HG03280 (cell line): ENCODE data around the gene TTLL9.

Source experiments
- ATAC-seq: cut with Tn5 transposase; IDR thresholded peaks from one replicate; pipeline ENCODE4 v1.9.1; 2021; ENCODE audit warnings: mild to moderate bottlenecking, moderate library complexity; ENCODE audit not compliant: unreplicated experiment

The TTLL9 gene

DNA sequence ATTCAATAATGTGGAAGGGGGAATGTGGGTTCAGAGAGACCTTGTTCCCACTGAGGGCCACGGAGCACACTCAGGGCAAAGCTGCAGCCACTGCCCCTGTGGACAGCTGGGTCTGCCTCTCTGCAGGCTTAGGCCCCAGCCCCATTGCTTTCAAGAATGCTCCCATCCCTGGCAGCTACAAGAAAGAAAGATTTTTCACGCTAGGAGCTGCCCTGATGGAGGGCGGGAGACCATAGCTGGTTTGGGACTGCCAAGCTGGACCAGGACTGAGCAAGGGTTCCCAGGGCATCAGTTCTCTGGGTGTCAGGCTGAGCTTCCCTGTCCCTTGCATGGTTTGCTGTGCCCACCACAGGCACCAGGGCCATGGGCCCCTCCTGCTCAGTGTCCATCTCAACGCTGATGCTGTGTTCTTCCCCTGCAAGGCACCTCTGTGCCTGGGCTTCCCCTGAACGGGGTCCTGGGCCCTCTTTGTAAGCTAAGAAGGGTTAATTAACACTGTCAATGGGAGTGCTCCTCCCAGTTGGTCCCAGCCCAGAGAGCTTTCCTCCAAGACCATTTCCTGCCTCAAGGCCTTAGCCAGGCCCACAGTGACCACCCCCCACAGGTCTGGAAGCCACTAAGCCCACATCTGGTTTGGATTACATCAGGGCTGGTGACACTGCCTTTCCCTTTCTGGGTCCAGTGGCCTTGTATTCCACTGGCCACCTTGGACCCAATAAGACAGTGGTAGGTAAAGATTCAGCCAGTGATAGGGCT lies 33.4 kb upstream of the TTLL9 start:
- no peak for ATAC-seq

DNA sequence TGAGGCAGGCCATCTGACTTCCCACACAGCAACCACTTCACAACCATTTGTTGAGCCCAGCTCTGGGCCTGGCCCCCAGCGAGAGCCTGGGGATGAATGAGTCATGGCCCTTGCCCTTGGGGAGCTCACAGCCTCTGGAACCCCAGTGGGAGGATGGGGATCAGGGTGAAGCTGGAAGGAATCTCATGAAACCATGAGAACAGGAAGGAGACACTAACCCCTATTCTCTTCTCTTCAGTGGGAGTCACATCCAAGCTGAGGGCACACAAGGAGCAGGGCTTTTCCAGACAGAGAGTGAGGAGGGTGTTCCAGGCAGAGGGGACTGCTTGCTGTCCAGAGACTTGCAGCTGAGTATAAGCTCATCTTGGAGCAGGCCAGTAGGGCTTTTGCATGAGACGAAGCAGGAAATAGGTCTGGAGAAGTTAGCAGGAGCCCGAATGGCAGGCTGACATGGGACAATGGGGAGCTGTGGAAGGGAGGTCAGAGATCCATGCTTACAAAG lies 32.5 kb upstream of the TTLL9 start:
- ATAC-seq = no peak

DNA sequence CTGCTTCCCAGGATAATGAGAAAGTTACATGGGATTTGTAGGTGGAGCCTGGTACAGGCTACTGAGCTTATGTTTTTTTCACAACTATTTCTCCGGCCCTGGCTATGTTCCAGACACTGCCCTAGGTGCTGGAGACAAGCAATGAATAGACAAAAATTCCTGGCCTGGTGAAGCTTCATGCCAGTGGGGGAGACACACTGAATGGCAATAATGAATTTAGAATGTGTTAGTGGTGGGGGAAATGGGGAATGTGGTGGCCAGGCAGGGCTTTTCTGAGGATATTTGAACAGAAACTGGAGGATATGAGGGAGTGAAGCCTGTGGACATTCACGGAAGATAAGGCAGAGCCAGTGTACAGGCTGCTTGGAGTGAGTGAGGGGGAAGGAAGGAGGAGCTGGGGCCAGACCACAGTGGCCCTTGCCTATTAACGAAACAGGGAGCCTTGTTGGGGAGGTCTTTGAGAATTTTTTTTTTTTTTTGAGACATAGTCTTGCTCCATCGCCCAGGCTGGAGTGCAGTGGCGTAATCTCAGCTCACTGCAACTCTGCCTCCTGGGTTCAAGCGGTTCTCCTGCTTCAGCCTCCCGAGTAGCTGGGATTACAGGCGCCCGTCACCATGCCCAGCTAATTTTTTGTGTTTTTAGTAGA lies 31.7 kb upstream of the TTLL9 start:
- ATAC-seq = no peak

DNA sequence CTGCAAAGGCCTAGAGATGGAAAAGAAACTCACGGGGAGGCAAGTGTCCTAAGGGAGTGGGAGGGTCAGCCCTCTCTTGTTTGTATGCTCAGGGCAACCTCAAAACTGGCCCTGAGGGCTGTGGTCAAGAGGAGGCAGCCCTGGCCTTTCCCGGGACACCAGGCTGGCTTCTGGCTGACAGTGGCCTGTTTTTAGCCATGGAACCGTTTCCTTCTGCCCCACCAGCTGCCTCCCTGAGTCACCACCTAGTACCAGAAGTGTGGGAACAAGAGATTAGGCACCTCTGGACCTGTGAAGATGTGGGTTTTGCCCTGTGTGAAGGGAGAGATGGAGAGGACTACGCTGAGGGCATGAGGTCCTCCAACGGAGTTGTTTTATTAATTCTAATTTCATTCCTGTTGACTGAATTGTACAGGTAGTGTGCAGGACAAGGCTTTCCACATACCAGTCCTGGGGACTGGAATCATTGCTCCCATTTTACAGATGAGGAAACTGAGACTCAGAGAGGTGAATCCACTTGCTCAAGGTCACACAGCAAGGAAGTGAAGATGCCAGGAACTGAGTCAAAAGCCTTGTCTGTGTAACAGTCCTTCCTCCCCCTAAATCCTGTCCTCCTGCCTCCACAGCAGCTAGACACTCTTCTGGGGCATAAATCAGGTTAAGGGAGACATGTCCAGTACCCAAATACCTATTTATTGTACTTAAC lies 30.5 kb upstream of the TTLL9 start:
- ATAC-seq = no peak

GRCh38 chr20:31840906-31841816 lies 29.3 kb upstream of the TTLL9 start:
- ATAC-seq = no peak

DNA sequence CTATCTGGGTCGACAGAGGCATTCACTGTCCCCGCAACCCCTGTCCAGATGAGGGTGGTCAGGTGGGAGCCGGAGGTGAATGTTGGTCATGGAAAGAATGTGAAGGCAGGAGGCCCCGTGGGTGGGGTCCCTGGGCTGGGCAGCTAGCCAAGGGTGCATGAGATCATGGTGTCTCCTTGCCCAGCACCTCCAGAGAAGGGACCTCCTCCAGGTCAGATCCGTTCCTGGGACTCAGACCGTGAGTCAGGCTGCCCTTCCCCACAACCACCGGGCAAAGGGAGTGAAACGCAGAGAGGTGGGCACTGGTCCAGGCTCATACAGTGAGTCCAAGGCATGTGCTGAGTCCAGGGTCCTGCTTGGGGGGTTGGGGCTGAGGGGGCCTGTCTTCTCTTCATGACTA lies 28.5 kb upstream of the TTLL9 start:
- no peak for ATAC-seq

DNA sequence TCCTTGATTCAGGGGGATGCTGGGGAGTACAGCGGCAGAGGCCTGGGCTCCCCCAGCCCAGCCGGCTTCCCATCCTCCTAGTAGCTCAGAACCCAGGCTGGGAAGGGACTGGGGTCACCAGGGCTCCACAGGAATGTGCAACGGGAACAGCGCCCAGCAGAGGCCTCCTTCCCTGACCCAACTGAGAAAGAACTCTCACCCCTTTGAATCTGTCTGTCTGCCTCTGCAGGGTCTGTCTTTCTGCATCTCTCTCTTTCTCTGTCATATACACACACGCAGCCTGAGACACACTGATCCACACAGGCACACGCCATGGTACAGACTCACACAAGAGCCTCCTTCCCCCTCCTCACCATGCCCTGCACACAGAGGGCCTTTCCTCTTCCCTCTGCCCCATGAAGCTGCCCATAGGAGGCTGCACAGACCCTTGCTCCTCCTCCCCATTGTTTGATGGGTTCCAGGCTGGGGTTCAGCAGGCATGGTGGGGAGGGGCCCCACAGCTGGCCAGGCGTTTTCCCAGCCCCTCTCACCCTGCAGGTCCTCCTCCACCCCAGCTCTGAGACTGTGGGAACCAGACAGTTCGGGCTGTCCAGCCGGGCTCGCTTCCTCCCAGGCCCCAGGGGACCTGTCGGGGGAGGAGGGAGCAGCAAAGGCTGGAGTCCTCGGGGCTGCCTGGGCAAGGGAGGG lies 27.8 kb upstream of the TTLL9 start:
- no peak for ATAC-seq

DNA sequence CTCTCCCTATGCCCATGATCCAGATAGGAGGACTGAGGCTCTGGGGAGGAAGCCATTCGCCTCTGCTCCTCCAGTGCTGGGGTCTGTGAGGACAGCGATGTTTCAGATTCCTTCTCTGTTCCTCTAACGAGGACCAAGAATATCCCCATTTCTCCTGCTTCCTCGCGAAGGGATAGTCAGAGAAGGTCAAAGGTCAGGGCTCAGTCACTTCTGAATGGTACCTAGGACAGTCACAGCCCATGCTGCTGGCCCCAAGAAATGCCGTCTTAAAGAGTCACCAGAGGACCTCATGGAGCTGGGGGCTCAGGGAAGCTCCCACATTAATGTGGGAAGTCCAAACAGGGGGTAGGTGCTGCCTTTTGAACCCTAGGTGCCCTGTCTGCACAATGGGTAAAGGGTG lies 27.1 kb upstream of the TTLL9 start:
- no peak for ATAC-seq

GRCh38 chr20:31843881-31844280 lies 26.6 kb upstream of the TTLL9 start:
- no peak for ATAC-seq

DNA sequence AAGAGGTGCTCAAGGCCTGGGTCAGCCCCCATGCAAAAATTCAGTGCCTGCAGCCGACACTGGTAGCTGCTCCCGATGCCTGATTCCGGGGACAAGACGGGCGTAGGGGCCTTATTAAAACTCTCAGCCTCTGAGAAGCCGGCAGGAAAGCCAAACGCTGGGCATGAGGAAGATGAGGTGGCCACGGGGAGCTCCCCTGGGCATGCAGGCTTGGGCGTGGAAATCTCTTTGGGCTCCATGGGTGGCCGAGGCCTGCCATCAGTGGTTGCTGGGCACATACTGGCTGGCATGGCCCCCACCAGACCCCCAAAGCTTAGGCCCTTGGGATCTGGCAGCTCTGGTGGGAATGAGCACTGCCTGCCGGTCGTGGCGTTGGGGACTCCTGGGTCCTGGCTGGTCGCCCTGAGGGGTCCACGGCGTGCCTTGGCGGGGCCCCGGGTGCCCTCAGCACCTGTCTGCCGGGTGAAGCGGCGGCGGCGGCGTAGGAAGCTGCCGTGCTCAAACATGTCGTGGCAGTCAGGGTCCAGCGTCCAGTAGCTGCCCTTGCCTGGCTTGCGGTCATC lies 25.6 kb upstream of the TTLL9 start:
- no peak for ATAC-seq

- ATAC-seq = no peak
These were observed 25.1 kb upstream of the TTLL9 start, which contains the start of gene FOXS1 for GRCh38 chr20:31845300-31845863. FOXS1 (minus strand) TSS chr20:31845604; CDS start chr20:31845542, 62 bp downstream.

DNA sequence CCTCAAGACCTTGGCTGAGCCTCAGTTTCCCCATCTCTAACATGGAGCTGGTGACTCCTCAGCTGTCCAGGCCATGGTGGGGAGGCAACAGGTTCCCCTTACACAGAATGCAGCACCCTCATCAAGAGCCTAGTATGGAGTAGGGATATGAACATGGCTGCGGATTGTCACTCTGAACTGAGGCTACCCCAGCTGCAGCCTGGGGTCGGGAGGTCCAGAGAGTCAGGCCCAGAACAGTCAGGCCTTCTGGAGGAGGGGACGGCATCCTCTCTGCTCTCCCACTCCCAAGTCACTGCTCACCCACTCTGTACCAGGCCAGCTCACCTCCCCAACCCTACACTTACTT lies 23.7 kb upstream of the TTLL9 start:
- ATAC-seq = no peak

GRCh38 chr20:31848088-31848999 lies 22.1 kb upstream of the TTLL9 start:
- ATAC-seq = no peak

GRCh38 chr20:31849306-31849930 lies 21.0 kb upstream of the TTLL9 start:
- ATAC-seq = no peak

GRCh38 chr20:31851240-31851955 lies 19.0 kb upstream of the TTLL9 start:
- ATAC-seq = no peak

GRCh38 chr20:31853481-31853880 lies 17.0 kb upstream of the TTLL9 start:
- no peak for ATAC-seq

DNA sequence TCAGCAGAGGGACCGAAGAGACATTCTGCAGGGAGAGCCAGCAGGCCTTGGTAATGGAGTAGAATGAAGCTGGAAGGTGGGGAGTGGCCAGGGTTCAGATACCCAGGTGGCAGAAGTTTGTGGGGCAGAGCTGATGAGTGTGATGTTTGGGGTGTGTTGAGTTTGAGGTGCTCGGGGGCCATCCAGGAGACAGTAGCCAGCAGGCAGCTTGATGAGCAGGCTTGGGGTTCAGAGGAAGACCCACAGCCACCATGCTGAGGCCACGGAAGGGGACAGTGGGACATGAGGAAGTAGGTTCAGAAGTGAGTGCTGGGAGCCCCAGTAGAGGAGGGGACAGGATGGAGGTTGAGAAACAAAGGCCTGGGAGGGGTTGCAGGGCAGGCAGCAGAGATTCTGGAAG lies 13.9 kb upstream of the TTLL9 start:
- ATAC-seq = no peak
